ENCODE measurements around the gene OPN4. TPM values are rescaled to one million over a fixed set of nuclear protein-coding genes. Genes with fewer than 3 reads are reported as not detected.

The OPN4 gene
- total RNA-seq, 4 donors from 2014 or later: 0.59 TPM; not detected in 3

GRCh38 chr10:86666538-86666937 is 12.2 kb downstream of the OPN4 start:
- Histone ChIP-seq H3K4me3 (peak overlapping the region in 1 of 4 donors; percentile 33), H3K4me1 (peaks cover 0 to 12% (median 0%) of the 10 kb centered on the region in 4 donors), H3K27ac (peak overlapping the region in 1 of 4 donors; percentile 63), H3K36me3 (no peaks in the 10 kb centered on the region), H3K9me3 (no peaks in the 10 kb centered on the region), H3K27me3 (no peaks in the 10 kb centered on the region)
- 71 to 78% methylated on average over 7 of the region's 7 CpGs for WGBS, 2 donors
- TF ChIP-seq POLR2A (IDR thresholded peaks at IDR 0.05): no peak
- TF ChIP-seq CTCF (IDR thresholded peaks at IDR 0.05): no peak
- TF ChIP-seq EP300 (IDR thresholded peaks at IDR 0.05): no peak
- no peak for DNase-seq (ENCODE audit: low spot score in 2 of 2)

- peaks cover 0 to 23% (median 0%) of the 10 kb centered on the region in 4 donors for H3K4me1 ChIP-seq
- H3K4me3 ChIP-seq: peak overlapping the region in 1 of 4 donors; percentile 33
- no peaks in the 10 kb centered on the region for H3K36me3 ChIP-seq
- no peak for TF ChIP-seq EP300 (IDR thresholded peaks at IDR 0.05)
- 75% methylated on average over 8 to 9 of the region's 10 CpGs for WGBS, 2 donors
- no peaks in the 10 kb centered on the region for H3K27me3 ChIP-seq
- DNase-seq (ENCODE audit: low spot score in 2 of 2): no peak
- H3K9me3 ChIP-seq: no peaks in the 10 kb centered on the region
- H3K27ac ChIP-seq: peak overlapping the region in 2 of 4 donors; percentile 43 to 63
These were observed 13.3 kb downstream of the OPN4 start for GRCh38 chr10:86667421-86668181.

- WGBS, 2 donors: 56 to 79% methylated on average over 7 to 16 of the region's 23 CpGs
- Histone ChIP-seq H3K36me3 (no peaks in the 10 kb centered on the region), H3K9me3 (no peaks in the 10 kb centered on the region), H3K27me3 (no peaks in the 10 kb centered on the region), H3K4me3 (peak within 1 kb of the TSS in 2 of 4 donors; percentile 11 to 33), H3K4me1 (peaks cover 0 to 32% (median 0%) of the 10 kb centered on the region in 4 donors), H3K27ac (peak within 1 kb of the TSS in 2 of 4 donors; percentile 63 to 64)
- no peak for DNase-seq (ENCODE audit: low spot score in 2 of 2)
- TF ChIP-seq CTCF (IDR thresholded peaks at IDR 0.05) (no peak), EP300 (IDR thresholded peaks at IDR 0.05) (peak in 1 of 2 donors; percentile 12)
These were observed 14.2 kb downstream of the OPN4 start, which contains the start of gene LDB3 for GRCh38 chr10:86668297-86669165. Gene LDB3 (plus strand): TSS chr10:86668511. CDS start chr10:86668692, 181 bp downstream.

GRCh38 chr10:86670290-86670811 is 16.0 kb downstream of the OPN4 start:
- no peaks in the 10 kb centered on the region for H3K9me3 ChIP-seq
- no peak for TF ChIP-seq EP300 (IDR thresholded peaks at IDR 0.05)
- TF ChIP-seq CTCF (IDR thresholded peaks at IDR 0.05): no peak
- no peak for TF ChIP-seq POLR2A (IDR thresholded peaks at IDR 0.05)
- DNase-seq (ENCODE audit: low spot score in 2 of 2): no peak
- no peaks in the 10 kb centered on the region for H3K27me3 ChIP-seq
- H3K27ac ChIP-seq: peak overlapping the region in 2 of 4 donors; percentile 28 to 63
- no peaks in the 10 kb centered on the region for H3K36me3 ChIP-seq
- H3K4me3 ChIP-seq: peak overlapping the region in 2 of 4 donors; percentile 6 to 33
- 79 to 82% methylated on average over 8 of the region's 8 CpGs for WGBS, 2 donors
- peaks cover 0 to 29% (median 0%) of the 10 kb centered on the region in 4 donors for H3K4me1 ChIP-seq

- H3K4me1 ChIP-seq: peaks cover 0 to 29% (median 0%) of the 10 kb centered on the region in 4 donors
- no peak for DNase-seq (ENCODE audit: low spot score in 2 of 2)
- no peaks in the 10 kb centered on the region for H3K9me3 ChIP-seq
- WGBS, 2 donors: 83 to 86% methylated on average over 5 to 7 of the region's 8 CpGs
- no peaks in the 10 kb centered on the region for H3K36me3 ChIP-seq
- H3K4me3 ChIP-seq: peak overlapping the region in 1 of 4 donors; percentile 33
- H3K27me3 ChIP-seq: no peaks in the 10 kb centered on the region
- TF ChIP-seq EP300 (IDR thresholded peaks at IDR 0.05): no peak
- no peak for TF ChIP-seq POLR2A (IDR thresholded peaks at IDR 0.05)
- TF ChIP-seq CTCF (IDR thresholded peaks at IDR 0.05): no peak
- H3K27ac ChIP-seq: peak overlapping the region in 2 of 4 donors; percentile 28 to 63
These were observed 16.5 kb downstream of the OPN4 start for GRCh38 chr10:86670876-86671275.
